Tibial nerve (tissue), 4 donors: ENCODE measurements around the gene FMO5. TPM values are rescaled to one million over a fixed set of nuclear protein-coding genes. Genes with fewer than 3 reads are reported as not detected.

Experiments used
- DNase-seq, 2 donors: peaks; one replicate each; pipeline ENCODE4 v3.0.0-alpha.2; 2019; ENCODE audit warnings: low spot score in 2 of 2
- H3K27ac ChIP-seq, 4 donors: fragments of 200-600 bp; sonication (generic) in 3 of 4; one replicate each; pipeline ENCODE4 v1.5.1; 2017 to 2019; ENCODE audit warnings: mild to moderate bottlenecking in 1 of 4
- H3K27me3 ChIP-seq, 2 donors: fragments of 200-600 bp; sonication (generic) in 1 of 2; one replicate each; pipeline versions ENCODE4 v1.5.1 to v1.6.0; 2017 to 2019
- H3K36me3 ChIP-seq, 3 donors: fragments of 200-600 bp; sonication (generic); one replicate each; pipeline ENCODE4 v1.5.1; 2018 to 2019
- H3K4me1 ChIP-seq, 4 donors: fragments of 200-600 bp; sonication (generic) in 3 of 4; one replicate each; pipeline ENCODE4 v1.5.1; 2017 to 2019
- H3K4me3 ChIP-seq, 4 donors: fragments of 200-600 bp; sonication (generic) in 3 of 4; one replicate each; pipeline ENCODE4 v1.5.1; 2017 to 2019; ENCODE audit warnings: mild to moderate bottlenecking in 1 of 4, moderate library complexity in 1 of 4
- H3K9me3 ChIP-seq, 4 donors: fragments of 200-600 bp; sonication (generic) in 3 of 4; one replicate each; pipeline ENCODE4 v1.5.1; 2017 to 2019
- CTCF ChIP-seq, 5 experiments: fragments of 200-600 bp in 3 of 5; fragments of 450-650 bp in 2 of 5; sonication (generic) in 3 of 5; IDR thresholded peaks; one replicate each; pipeline ENCODE4 v1.5.1; 2016 to 2019; ENCODE audit warnings: antibody characterized with exemption in 5 of 5, mild to moderate bottlenecking in 3 of 5, moderate library complexity in 2 of 5
- EP300 ChIP-seq, 2 donors: sonication (generic); formaldehyde crosslinking; IDR thresholded peaks; one replicate each; pipeline ENCODE4 v1.6.1; 2017; ENCODE audit warnings: antibody characterized with exemption in 2 of 2, mild to moderate bottlenecking in 1 of 2
- POLR2A ChIP-seq, 2 donors: fragments of 450-650 bp; IDR thresholded peaks; one replicate each; pipeline ENCODE4 v1.6.1; 2017; ENCODE audit warnings: antibody characterized with exemption in 2 of 2, mild to moderate bottlenecking in 2 of 2, moderate library complexity in 2 of 2
- WGBS, 2 donors: methylation state at CpG; one replicate each; pipeline ENCODE4 v1.1.5; 2018; 5-methylcytosine and 5-hydroxymethylcytosine counted together
- total RNA-seq, 4 donors: library from RNA; depleted of rRNA; stranded (reverse); fragments of >200 nt; gene quantifications; one replicate each; pipeline ENCODE4 v1.1.0, GENCODE V29; 2016

Gene FMO5
- total RNA-seq, 4 donors from 2014 or later: 2.6 to 6.3 (median 3.0) TPM

GRCh38 chr1:147247656-147248238, 22.6 kb upstream of the FMO5 start:
- 92 to 94% methylated on average over 4 of the region's 4 CpGs for WGBS, 2 donors
- H3K4me1 ChIP-seq: peaks cover 0 to 27% (median 4%) of the 10 kb centered on the region in 4 donors
- TF ChIP-seq POLR2A (IDR thresholded peaks at IDR 0.05): no peak
- TF ChIP-seq EP300 (IDR thresholded peaks at IDR 0.05): no peak
- no peak for TF ChIP-seq CTCF (IDR thresholded peaks at IDR 0.05)

DNA sequence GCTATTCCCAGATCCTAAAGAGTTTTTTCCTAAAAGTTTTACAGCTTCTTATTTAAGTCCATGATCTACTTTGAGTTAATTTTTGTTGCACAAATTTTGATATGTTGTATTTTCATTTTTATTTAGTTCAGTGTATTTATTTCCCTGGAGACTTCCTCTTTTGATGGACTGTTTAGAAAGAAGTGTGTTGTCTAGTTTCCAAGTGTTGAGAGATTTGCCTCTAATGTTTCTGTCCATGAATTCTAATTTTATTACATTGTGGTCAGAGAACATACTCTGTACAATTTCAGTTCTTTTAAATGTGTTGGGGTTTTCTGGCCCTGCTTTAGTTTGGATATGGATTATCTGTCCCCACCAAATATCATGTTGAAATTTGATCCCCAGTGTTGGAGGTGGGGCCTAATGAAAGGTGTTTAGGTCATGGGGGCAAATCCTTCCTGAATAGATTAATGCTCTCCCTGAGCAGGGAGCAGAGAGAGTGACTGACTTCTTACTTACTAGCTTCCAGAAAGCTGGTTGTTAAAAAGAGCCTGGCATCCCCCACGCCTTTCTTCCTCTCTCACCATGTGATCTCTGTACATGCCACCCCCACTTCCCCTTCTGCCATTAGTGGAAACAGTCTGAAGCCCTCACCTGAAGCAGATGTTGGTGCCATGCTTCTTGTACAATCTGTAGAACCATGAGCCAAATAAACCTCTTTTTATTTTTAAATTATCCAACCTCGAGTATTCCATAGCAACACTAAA, 21.9 kb upstream of the FMO5 start:
- no peak overlapping the region for H3K4me3 ChIP-seq
- no peaks in the 10 kb centered on the region for H3K27me3 ChIP-seq
- no peak for TF ChIP-seq POLR2A (IDR thresholded peaks at IDR 0.05)
- TF ChIP-seq CTCF (IDR thresholded peaks at IDR 0.05): no peak
- TF ChIP-seq EP300 (IDR thresholded peaks at IDR 0.05): no peak

More at GRCh38 chr1:147247656-147248238, 22.6 kb upstream of the FMO5 start:
- no peaks in the 10 kb centered on the region for H3K9me3 ChIP-seq
- no peak overlapping the region for H3K27ac ChIP-seq
- no peaks in the 10 kb centered on the region for H3K27me3 ChIP-seq
- DNase-seq: no peak
- H3K4me3 ChIP-seq: no peak overlapping the region
- H3K36me3 ChIP-seq: peaks cover 0 to 3% (median 0%) of the 10 kb centered on the region in 3 donors

DNA sequence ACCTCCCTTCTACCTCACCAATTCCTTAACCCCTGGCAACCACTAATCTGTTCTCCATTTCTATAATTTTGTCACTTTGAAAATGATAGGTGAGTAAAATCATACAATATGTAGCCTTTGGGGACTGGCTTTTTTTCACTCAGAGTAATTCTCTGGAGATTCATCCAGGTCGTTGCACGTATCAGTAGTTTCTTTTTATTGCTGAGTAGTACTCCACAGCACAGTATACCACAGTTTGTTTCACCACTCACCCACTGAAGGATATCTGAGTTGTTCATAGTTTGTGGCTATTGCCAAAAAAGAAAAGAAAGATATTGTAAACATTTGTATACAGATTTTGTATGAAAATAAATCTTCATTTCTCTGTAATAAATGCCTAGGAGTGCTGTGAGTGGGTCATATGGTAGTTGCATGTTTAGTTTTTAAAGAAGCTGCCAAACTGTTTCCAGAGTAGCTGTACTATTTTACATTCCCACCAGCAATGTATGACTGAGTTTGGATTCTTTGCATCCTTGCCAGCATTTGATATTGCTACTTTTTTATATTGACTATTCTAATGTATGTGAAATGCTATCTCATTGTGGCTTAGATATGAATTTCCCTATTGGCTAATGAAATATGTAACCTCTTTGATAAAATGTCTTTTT, 21.0 kb upstream of the FMO5 start:
- Histone ChIP-seq H3K27me3 (no peaks in the 10 kb centered on the region), H3K27ac (no peak overlapping the region), H3K36me3 (no peaks in the 10 kb centered on the region), H3K4me1 (peaks cover 0 to 33% (median 4%) of the 10 kb centered on the region in 4 donors), H3K4me3 (no peak overlapping the region), H3K9me3 (no peaks in the 10 kb centered on the region)
- TF ChIP-seq CTCF (IDR thresholded peaks at IDR 0.05): no peak
- no peak for TF ChIP-seq POLR2A (IDR thresholded peaks at IDR 0.05)
- no peak for TF ChIP-seq EP300 (IDR thresholded peaks at IDR 0.05)
- WGBS, 2 donors: 66 to 71% methylated on average over 2 of the region's 2 CpGs
- no peak for DNase-seq

More for the DNA sequence above, 21.9 kb upstream of the FMO5 start:
- WGBS, 2 donors: 63 to 81% methylated on average over 2 of the region's 2 CpGs
- no peak for DNase-seq
- Histone ChIP-seq H3K36me3 (no peaks in the 10 kb centered on the region), H3K9me3 (no peaks in the 10 kb centered on the region), H3K27ac (no peak overlapping the region), H3K4me1 (peaks cover 0 to 29% (median 4%) of the 10 kb centered on the region in 4 donors)

GRCh38 chr1:147245586-147246021, 20.5 kb upstream of the FMO5 start:
- Histone ChIP-seq H3K27me3 (no peaks in the 10 kb centered on the region), H3K27ac (no peak overlapping the region), H3K9me3 (no peaks in the 10 kb centered on the region), H3K4me1 (peaks cover 0 to 33% (median 4%) of the 10 kb centered on the region in 4 donors), H3K36me3 (no peaks in the 10 kb centered on the region), H3K4me3 (no peak overlapping the region)
- no peak for DNase-seq
- TF ChIP-seq POLR2A (IDR thresholded peaks at IDR 0.05) (no peak), EP300 (IDR thresholded peaks at IDR 0.05) (no peak), CTCF (IDR thresholded peaks at IDR 0.05) (no peak)
- WGBS, 2 donors: 72 to 74% methylated on average over 3 of the region's 3 CpGs

GRCh38 chr1:147245129-147245528, 20.0 kb upstream of the FMO5 start:
- H3K36me3 ChIP-seq: no peaks in the 10 kb centered on the region
- TF ChIP-seq POLR2A (IDR thresholded peaks at IDR 0.05) (no peak), CTCF (IDR thresholded peaks at IDR 0.05) (no peak), EP300 (IDR thresholded peaks at IDR 0.05) (no peak)
- DNase-seq: no peak
- 95 to 98% methylated on average over 6 of the region's 6 CpGs for WGBS, 2 donors
- no peaks in the 10 kb centered on the region for H3K9me3 ChIP-seq
- H3K27ac ChIP-seq: no peak overlapping the region
- H3K4me3 ChIP-seq: no peak overlapping the region
- no peaks in the 10 kb centered on the region for H3K27me3 ChIP-seq
- peaks cover 0 to 33% (median 4%) of the 10 kb centered on the region in 4 donors for H3K4me1 ChIP-seq
